ENCODE data around the gene CNN2.

DNA sequence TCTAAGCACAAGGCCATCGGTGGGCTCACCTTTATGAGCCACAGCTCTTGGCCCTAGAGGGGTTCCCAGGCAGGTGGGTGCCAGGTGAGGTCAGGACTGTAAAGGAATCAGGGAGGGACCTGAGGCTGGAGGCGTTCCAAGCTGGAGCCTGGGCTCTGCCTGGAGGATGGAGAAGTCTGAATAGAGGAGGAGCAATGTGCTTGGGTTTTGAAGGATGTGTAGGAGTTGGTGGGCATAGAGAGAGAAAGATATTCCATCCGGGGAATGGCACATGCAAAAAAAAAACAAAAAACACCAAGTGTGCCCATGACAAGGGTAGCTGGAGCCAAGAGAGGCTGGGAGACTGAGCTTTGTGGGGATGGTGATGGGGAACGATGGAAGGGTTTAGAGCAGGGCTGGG lies 23.8 kb upstream of the CNN2 start:
- TF ChIP-seq, protein P1, sequence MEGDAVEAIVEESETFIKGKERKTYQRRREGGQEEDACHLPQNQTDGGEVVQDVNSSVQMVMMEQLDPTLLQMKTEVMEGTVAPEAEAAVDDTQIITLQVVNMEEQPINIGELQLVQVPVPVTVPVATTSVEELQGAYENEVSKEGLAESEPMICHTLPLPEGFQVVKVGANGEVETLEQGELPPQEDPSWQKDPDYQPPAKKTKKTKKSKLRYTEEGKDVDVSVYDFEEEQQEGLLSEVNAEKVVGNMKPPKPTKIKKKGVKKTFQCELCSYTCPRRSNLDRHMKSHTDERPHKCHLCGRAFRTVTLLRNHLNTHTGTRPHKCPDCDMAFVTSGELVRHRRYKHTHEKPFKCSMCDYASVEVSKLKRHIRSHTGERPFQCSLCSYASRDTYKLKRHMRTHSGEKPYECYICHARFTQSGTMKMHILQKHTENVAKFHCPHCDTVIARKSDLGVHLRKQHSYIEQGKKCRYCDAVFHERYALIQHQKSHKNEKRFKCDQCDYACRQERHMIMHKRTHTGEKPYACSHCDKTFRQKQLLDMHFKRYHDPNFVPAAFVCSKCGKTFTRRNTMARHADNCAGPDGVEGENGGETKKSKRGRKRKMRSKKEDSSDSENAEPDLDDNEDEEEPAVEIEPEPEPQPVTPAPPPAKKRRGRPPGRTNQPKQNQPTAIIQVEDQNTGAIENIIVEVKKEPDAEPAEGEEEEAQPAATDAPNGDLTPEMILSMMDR (IDR thresholded peaks at IDR 0.05): no peak
- TF ChIP-seq POLR2A (IDR thresholded peaks at IDR 0.05): no peak

Measured in esophagus squamous epithelium (tissue), 4 donors.